Astrocyte of the spinal cord (primary cell): Measurements from ENCODE around the gene ADAMTS2.

Experiments used
- DNase-seq: peaks from one replicate; pipeline ENCODE4 v3.0.0; 2011; ENCODE audit warnings: low read depth, low spot score
- H3K4me3 ChIP-seq: 2 replicates; pipeline ENCODE4 v1.5.1; 2011; ENCODE audit warnings: low read depth, mild to moderate bottlenecking, low read length, moderate library complexity
- CTCF ChIP-seq: IDR thresholded peaks from 2 replicates; pipeline ENCODE4 v1.5.1; 2012; ENCODE audit warnings: low read depth, mild to moderate bottlenecking, low read length, inconsistent platforms
- in situ Hi-C: cut with HindIII; loops from 2 replicates; pipeline ENCODE4 v1.10.0; 2017; ENCODE audit warnings: low sequenced_read_pairs

Gene ADAMTS2

GRCh38 chr5:179140293-179140692 lies 205.0 kb downstream of the ADAMTS2 start:
- no peak overlapping the region for H3K4me3 ChIP-seq
- in situ Hi-C loops = no loop called here
- no peak for DNase-seq
- no peak for TF ChIP-seq CTCF

- DNase-seq = no peak
- in situ Hi-C loops = no loop called here
- TF ChIP-seq CTCF = no peak
- H3K4me3 ChIP-seq = no peak overlapping the region
Measured at GRCh38 chr5:179139936-179140235, 205.4 kb downstream of the ADAMTS2 start.

- no peak for TF ChIP-seq CTCF
- in situ Hi-C loops = no loop called here
- H3K4me3 ChIP-seq = no peak overlapping the region
- no peak for DNase-seq
Measured at GRCh38 chr5:179139111-179139935, 205.9 kb downstream of the ADAMTS2 start.

- no peak for DNase-seq
- in situ Hi-C loops = no loop called here
- no peak overlapping the region for H3K4me3 ChIP-seq
- TF ChIP-seq CTCF = no peak
Measured at GRCh38 chr5:179138568-179138925, 206.7 kb downstream of the ADAMTS2 start.

GRCh38 chr5:179137643-179138567 lies 207.4 kb downstream of the ADAMTS2 start:
- DNase-seq = peak; percentile 32
- in situ Hi-C loops = no loop called here
- H3K4me3 ChIP-seq = no peak overlapping the region
- no peak for TF ChIP-seq CTCF

- TF ChIP-seq CTCF = no peak
- no peak overlapping the region for H3K4me3 ChIP-seq
- DNase-seq = no peak
- in situ Hi-C loops = no loop called here
Measured at GRCh38 chr5:179137016-179137642, 208.1 kb downstream of the ADAMTS2 start.
